SH-SY5Y (cell line): ENCODE results near the gene VAMP2.

Source experiments
- GATA2 ChIP-seq: IDR thresholded peaks from 2 replicates; pipeline ENCODE4 v1.6.1; 2011; ENCODE audit warnings: mild to moderate bottlenecking, low read depth, low read length
- GATA3 ChIP-seq: IDR thresholded peaks from 2 replicates; pipeline ENCODE4 v1.6.1; 2011; ENCODE audit warnings: low read depth, mild to moderate bottlenecking, low read length, moderate library complexity

DNA sequence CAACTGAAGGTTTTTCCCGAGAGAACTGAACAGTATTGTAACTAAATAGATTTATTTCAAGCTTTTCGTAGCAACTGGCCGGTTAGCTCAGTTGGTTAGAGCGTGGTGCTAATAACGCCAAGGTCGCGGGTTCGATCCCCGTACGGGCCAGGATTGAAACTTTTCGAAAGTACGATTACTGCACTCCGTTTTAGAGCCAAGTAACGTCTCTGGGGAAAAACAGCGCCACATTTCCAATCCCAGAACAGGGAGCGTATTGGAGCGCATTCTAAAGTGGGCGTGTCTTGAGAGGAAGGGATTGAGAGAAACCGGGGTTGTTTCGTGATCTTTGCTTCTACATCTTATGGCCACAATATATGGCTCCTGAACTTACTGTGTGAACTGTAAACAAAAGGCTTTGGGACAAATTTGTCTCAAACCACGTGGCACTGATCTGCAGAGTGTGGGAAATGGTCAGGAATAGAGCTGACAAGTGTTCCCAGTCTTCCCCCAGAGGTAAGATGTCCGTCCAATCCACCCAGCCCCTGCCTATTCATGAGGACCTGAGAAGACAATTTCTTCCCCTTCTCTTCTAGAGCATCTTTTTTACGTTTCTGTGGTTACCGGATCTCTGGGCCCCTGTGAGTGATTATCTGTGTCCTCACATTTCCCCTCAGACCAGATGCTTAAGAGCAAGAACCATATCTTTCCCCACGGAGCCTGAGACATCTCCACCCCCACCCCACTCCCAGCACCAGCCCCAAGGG is 24.9 kb upstream of the VAMP2 start:
- TF ChIP-seq GATA3 (no peak), GATA2 (no peak)
